AG08395 (cell line): ENCODE data around the gene LIN37.

ENCODE experiments used
- DNase-seq: peaks from one replicate; pipeline ENCODE4 v3.0.0; 2012; ENCODE audit warnings: mixed read lengths, low spot score

LIN37 gene

DNA sequence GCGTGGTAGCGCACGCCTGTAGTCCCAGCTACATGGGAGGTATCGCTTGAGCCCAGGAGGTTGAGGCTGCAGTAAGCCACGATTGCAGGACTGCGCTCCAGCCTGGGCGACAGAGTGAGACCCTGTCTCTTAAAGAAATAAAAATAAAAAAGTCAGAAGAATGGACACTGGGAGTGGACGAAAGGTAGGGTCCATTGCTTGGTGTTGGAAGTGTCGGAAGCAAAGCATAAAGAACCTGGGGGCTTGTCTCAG, 26.6 kb downstream of the LIN37 start:
- DNase-seq: no peak

DNA sequence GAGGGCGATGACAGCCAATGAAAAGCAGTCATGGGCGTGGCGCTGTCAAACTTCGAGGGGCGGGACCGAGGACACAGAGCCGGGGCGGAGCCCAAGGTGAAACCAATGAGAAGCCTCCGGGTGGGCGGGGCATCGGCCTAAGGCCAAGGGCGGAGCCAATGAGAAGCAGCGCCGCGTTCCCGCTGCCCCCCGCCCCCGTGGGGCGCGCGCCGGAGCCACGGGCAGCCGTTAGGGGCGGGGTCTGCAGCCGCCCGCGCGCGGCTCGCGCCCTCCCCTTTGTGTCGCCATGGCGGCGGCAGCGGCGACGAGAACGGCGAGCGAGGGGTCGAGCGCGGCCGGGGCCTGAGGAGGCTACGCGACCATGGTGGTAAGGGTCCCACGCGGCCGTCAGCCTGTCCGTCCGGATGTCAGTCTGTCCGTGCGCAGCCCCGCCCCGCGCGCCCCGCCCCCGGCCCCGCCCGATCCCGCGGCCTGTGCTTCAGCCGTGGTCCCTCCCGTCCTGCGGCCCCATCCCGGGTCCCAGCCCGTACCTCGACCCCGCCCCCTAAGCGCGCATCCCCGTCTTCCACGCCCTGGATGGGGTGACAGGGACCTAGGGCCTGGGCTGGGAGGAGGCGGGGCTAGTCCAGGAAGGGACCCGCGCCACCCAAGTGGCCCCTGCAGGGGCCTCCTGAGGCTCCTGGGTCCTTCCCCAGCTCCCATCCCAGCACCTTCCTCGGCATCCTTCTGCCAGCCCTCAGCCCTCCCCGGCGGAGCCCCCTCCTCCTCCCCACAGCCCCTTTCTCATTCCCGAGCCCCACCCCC, 27.1 kb downstream of the LIN37 start, which contains the start of gene ARHGAP33:
TSS of gene ARHGAP33 (plus strand) at position 267 of the 804 bp plus-strand sequence. CDS start at position 362, 95 bp downstream.
- peak; percentile 99 for DNase-seq

DNA sequence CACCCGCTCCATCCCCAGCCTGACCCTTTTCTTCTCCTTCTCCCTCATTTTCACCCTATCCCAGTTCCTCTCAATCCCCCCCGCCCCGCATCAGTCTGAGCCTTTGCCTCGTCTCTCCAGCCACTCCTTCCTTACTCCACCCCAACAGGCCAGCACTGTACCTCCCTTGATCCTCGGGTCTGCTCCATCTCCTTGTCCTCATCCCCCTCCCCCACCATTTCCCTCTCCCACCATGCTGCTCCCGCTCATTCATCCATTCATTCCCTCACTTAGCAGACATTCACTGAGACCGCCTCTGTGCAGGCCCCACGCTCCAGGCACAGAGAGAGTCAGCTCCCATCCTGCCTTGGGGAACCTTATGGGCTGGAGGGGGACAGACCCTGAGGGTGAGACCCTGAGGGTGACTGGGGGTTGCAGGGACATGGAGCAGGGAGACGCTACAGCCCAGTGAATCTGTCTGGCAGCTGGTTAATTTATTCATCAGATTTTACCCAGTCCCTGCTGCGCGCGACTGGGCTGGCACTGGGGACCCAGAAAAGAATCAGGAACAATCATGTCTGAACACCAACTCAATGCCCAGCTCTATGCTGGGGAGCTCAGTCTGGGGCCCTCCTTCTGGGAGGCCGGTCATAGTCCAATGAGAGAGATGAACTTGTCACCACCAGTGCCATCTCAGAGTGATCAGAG, 27.9 kb downstream of the LIN37 start:
- no peak for DNase-seq

DNA sequence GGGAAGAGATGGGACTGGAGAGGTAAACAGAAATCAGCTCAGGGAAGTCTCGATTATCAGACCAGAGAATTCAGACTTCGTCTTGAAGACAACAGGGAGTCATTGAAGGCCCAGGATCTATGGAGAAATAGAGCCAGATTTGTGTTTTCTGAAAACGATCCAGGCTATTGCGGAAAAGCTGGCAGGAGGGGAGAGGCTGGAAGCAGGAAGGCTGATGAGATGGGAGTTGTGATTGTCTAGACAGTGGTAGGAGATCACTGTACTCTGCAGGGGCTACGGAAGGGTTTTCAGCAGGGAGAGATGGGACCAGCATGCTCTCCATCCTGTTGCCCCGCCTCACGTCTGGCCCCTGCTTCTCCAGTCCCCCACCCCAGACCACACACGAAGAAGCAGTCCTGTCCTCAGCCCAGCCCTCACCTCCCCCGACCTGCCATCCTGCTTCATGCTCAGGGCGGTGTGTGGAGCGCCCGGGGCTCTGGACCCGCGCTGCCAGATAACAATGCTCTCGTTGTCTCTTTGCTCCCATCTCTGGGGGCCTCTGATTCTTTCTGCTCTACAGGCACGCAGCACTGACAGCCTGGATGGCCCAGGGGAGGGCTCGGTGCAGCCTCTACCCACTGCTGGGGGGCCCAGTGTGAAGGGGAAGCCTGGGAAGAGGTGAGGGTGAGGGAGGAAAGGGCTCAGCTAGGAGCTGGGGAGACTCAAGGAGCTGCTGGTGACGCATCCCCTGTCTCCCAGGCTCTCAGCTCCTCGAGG, 28.9 kb downstream of the LIN37 start:
- no peak for DNase-seq

DNA sequence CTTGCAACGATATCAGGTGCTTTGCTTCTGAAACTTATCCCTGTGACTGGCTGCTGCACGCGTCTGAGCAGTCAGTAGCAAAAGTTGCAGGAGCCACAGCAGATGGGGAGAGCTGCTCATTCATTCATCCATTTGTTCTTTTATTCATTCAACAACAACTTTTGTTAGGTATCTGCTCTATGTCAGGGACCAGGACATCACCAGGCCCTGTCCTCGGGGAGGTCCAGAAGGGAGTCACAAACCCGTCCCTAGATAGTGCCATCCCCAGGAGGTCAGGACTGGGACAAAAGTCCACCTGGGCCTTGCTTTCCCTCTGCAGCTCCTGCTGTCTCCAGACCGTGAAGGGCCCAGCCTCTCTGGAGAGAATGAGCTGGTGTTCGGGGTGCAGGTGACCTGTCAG, 29.6 kb downstream of the LIN37 start:
- no peak for DNase-seq

DNA sequence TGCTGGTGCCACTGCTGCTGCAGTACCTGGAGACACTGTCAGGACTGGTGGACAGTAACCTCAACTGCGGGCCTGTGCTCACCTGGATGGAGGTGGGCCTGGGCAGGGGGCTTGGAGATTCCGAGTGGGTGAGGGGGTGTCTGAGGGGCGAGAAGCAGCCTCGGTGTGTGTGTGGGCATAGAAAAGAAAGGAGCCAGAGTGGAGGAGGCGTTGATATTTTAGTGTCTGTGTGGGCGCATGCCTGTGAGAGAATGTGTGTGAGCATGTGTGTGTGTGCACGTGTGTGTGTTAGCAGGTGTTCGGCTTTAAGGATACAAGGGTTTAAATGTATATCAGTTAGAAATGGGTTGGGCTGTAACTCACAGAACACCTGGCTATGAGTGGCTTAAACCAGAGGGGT, 30.7 kb downstream of the LIN37 start:
- DNase-seq: no peak

DNA sequence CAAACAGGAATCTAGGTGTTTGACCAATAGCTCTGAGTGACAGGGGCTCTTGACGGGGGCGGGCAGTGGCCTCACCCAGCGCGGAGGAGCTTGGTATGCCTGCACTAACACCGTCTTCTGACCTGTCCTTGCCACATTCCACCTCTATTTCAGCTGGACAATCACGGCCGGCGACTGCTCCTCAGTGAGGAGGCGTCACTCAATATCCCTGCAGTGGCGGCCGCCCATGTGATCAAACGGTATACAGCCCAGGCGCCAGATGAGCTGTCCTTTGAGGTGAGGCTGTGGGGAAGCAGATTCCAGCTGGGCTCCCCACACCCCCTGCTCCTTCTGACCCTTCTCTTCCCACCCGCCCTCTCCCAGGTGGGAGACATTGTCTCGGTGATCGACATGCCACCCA, 31.7 kb downstream of the LIN37 start:
- no peak for DNase-seq

DNA sequence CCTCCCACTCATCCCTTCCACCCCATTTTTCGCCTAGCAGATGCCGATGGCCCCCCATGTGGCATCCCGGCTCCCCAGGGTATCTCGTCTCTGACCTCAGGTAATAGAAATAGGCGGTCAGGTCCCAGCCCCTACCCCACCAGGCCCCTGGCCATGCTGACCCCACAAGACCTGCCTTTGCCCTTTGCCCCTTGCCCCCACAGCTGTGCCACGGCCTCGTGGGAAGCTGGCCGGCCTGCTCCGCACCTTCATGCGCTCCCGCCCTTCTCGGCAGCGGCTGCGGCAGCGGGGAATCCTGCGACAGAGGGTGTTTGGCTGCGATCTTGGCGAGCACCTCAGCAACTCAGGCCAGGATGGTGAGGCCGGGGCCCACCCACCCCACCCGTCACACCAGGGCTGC, 32.3 kb downstream of the LIN37 start:
- DNase-seq: no peak

DNA sequence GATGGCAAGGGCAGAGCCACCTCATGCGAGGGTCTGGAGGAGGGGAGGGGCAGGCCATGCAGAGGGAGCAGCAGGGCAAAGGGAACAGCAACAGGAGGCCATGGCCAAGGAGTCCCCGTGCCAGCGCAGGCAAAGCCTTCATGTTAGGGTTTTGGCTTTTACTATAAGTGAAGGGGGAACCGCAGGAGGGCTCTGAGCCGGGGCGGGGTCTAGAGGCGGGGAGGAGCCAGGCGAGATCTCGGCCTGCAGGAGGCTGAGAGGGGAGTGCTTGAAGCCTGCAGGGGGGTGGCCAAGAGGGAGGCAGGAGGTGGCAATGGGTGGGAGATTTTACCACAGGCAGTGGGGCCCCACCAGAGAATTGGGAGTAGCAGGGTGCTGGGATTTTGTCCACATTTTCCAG, 33.3 kb downstream of the LIN37 start:
- DNase-seq: no peak

DNA sequence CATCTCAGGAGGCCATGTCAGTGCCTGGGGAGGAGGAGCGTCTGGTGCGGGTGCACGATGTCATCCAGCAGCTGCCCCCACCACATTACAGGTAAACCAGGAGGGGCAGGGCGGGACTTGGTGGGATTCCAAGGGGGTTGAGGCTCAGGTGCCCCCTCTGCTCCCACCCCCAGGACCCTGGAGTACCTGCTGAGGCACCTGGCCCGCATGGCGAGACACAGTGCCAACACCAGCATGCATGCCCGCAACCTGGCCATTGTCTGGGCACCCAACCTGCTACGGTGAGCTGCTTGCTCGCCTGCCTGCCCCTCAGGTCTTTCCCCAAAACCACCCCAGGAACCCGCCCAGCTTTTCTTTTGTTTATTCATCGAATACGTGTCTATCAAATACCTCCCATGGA, 34.2 kb downstream of the LIN37 start:
- no peak for DNase-seq

DNA sequence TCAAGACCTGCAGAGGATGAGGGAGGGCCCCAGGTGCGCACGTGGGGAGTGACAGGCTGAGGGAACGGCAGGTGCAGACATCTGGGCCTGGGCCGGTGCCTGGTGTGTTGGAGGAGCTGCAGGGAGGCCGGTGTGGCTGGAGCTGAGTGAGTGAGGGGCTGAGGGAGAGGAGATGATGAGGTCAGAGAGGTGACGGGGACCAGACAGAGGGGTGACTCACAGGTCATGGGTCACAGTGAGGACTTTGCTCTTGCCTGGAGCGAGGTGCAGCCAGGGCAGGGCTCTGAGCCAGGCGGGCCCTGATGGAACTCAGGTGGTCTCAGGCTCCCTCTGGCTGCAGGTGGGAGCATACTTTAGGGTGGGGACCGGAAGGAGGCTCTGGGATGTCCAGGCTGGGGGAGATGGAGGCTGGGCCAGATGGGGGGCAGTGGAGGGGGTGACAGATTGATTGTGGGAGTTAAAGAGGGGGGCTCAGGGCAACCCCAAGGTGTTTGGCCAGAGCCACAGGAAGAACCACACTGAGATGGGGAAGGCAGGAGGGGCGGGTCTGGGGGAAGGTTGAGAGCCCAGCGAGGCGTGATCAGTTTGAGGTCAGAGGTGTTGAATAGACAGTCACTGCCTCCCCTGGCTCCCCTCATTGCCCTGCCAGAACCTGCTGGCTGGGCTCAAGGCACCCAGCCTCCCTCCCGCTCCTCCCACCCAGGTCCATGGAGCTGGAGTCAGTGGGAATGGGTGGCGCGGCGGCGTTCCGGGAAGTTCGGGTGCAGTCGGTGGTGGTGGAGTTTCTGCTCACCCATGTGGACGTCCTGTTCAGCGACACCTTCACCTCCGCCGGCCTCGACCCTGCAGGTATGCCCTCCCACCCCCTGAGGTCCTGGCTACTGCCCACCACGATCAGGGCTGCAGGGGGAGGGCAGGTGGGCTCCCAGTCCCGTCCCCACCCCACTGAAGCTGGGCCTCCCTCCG, 35.4 kb downstream of the LIN37 start:
- DNase-seq: no peak

DNA sequence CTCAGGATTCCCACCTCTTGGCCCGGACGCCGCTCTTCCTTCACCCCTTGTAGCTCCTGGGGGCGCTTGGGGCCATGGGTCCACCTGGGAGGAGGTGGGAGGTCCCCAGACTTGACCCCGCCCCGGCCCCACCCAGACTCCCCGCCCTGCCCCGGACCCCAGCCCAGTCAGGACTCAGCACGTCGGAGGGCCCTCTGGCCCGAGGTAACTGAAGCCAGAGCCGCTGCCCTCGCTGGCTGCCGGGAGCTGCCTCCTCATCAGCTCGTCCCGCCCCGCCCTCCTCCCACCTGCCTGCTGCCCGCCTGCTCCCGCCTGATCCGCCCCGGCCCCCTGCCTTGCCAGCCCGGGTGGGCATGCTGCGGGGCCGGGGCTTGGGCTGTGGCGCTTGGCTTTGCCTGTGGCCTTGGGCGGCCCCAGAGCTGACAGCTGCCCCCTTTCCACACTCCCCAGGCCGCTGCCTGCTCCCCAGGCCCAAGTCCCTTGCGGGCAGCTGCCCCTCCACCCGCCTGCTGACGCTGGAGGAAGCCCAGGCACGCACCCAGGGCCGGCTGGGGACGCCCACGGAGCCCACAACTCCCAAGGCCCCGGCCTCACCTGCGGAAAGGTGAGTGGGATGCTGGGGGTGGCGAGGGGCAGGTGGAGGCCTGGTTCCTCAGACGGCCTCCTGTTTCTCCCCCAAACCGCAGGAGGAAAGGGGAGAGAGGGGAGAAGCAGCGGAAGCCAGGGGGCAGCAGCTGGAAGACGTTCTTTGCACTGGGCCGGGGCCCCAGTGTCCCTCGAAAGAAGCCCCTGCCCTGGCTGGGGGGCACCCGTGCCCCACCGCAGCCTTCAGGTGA, 36.3 kb downstream of the LIN37 start:
- DNase-seq: no peak

DNA sequence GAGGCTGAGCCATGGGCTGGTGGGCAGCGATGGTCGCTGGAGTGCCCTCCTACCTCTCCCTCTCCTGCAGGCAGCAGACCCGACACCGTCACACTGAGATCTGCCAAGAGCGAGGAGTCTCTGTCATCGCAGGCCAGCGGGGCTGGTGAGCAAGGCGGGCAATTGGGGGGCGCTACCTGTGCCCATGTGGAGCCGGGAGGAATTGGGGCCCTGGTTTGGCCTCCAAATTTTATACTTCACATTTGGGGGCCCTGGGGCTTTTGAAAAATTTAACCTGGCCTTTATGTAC, 36.9 kb downstream of the LIN37 start:
- DNase-seq: no peak

DNA sequence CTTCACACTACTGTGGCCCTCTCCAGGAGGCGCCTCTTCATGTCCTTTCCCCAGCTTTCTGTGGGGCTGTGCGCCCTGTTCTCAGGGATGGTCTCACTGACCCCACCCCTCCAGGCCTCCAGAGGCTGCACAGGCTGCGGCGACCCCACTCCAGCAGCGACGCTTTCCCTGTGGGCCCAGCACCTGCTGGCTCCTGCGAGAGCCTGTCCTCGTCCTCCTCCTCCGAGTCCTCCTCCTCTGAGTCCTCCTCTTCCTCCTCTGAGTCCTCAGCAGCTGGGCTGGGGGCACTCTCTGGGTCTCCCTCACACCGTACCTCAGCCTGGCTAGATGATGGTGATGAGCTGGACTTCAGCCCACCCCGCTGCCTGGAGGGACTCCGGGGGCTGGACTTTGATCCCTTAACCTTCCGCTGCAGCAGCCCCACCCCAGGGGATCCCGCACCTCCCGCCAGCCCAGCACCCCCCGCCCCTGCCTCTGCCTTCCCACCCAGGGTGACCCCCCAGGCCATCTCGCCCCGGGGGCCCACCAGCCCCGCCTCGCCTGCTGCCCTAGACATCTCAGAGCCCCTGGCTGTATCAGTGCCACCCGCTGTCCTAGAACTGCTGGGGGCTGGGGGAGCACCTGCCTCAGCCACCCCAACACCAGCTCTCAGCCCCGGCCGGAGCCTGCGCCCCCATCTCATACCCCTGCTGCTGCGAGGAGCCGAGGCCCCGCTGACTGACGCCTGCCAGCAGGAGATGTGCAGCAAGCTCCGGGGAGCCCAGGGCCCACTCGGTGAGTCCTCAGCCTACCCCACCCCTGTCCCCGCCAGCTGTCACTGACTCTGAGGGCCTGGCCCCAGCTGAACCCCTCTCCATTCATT, 38.2 kb downstream of the LIN37 start:
- DNase-seq: no peak

DNA sequence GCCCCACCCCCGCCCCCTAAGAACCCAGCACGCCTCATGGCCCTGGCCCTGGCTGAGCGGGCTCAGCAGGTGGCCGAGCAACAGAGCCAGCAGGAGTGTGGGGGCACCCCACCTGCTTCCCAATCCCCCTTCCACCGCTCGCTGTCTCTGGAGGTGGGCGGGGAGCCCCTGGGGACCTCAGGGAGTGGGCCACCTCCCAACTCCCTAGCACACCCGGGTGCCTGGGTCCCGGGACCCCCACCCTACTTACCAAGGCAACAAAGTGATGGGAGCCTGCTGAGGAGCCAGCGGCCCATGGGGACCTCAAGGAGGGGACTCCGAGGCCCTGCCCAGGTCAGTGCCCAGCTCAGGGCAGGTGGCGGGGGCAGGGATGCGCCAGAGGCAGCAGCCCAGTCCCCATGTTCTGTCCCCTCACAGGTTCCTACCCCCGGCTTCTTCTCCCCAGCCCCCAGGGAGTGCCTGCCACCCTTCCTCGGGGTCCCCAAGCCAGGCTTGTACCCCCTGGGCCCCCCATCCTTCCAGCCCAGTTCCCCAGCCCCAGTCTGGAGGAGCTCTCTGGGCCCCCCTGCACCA, 38.9 kb downstream of the LIN37 start:
- DNase-seq: no peak

DNA sequence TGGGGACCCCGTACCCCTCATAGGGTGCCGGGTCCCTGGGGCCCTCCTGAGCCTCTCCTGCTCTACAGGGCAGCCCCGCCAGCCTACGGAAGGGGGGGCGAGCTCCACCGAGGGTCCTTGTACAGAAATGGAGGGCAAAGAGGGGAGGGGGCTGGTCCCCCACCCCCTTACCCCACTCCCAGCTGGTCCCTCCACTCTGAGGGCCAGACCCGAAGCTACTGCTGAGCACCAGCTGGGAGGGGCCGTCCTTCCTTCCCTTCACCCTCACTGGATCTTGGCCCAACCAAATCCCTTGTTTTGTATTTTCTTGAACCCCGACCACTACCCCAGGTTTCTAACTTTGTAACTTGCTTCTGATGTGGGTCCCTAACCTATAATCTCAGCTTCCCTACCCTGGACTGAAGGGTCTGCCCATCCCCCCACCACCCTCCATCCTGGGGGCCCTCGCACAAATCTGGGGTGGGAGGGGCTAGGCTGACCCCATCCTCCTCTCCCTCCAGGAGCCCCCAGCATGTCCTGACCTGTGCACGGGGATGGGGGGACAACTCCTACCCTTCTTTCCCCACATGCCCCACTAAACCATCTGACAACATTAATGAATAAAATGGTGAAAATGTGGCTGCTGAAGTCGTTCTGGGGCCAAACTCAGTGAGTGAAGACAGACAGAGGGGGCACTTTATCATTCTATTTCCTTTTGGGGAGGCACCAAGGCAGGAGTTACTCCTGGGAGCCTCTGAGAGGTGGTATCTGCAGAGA, 40.0 kb downstream of the LIN37 start:
- DNase-seq: no peak

DNA sequence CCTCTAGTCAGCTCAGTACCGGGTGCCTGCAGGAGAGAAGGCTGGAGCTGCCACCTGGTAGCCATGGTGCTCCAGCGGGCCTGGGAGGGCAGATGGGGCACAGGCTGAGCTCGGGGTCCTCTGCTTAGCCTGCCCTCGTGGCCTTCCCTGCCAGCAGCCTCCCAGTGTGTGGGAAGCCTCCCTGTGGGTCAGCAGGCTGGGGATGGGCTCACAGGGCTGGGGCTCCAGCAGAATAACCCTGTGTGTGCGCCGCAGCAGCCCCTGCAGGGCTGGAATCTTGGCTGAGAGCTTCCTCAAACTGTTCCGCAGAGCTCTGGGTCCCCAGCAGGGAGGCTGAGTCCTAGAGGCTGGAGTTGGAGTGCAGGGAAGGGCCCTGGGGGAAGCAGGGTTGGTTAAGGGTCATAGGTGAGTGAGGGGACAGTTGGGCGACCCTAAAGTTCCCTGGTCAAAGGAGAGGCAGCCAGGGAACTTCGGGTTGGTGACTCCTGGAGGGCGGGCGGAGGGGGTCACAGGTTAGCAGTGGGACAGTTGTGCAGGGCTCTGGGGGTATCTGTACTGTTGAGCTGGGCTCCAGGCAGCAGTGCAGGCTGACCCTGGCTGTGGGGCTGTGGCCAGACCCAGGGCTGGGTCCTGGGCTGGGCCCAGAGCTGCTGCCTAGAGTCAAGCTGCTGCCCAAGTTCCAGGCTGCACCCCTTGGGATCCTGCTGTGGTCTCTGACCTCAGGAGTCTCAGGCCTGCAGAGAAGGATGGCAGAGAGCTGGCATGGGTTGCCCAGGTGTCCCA, 41.0 kb downstream of the LIN37 start:
- no peak for DNase-seq
